HG03558 (cell line): ENCODE results near the gene GRIN2D.

Source experiments
- ATAC-seq: cut with Tn5 transposase; IDR thresholded peaks from one replicate; pipeline ENCODE4 v1.9.1; 2021; ENCODE audit warnings: moderate number of reproducible peaks; ENCODE audit not compliant: unreplicated experiment; ENCODE audit errors: extremely low read depth

GRIN2D gene

DNA sequence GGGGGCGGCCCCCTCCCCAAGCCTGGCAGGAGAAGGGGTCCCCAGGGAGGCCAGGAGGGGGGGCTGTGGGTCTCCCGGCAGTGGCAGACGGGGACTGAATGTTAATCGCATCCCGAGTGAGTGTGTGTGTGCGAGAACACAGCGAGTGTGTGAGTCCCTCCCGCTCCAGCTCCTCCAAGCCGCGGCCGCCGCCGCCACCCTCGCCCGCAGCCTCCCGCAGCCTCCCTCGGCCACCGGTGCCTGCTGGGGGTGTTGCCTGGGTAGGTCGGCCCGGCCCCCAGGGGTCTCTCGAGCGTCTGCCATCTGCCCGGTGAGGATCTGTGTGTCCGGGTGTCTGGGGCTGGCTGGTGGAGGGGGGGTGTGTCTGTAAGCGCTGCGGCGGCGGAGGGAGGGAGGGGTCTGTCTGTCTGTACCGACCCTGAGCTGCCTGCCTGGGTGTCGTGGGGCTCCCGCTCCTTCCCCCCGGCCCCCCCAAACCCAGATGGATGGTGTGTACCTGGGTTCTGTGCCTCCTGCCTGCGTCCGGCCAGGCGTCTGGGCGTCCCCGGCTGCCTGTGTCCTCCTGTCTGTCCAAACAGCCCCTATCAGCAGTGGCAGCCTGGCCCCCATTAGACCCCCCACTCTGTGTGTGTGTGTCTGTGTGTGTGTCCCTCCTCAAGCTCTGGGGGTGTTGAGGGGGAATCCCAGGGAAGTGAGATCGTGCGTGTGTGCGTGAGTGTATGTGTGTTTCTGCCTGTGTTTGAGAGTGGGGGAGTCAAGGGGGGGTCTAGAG lies at the start of gene GRIN2D:
GRIN2D (plus strand) TSS at position 110 of the 772 bp plus-strand sequence. CDS start 4,725 bp downstream, outside the sequence.
- ATAC-seq, result no peak

DNA sequence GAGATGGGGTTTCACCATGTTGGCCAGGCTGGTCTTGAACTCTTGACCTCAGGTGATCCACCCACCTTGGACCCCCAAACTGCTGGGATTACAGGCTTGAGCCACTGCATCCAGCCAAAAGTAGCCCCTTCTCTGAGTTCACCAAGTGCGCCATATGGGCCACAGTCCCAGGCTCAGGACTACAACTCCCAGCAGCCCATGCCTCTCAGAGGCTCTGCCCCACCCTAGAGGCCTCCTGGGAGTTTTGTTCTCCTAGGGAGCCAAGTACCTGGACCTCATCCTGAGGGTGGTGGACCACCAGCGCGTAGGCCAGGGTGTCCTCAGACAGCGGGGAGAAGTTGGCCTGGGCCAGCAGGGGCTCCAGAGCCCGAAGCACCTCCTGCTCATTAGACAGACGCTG lies 48.6 kb upstream of the GRIN2D start:
- ATAC-seq, result no peak

DNA sequence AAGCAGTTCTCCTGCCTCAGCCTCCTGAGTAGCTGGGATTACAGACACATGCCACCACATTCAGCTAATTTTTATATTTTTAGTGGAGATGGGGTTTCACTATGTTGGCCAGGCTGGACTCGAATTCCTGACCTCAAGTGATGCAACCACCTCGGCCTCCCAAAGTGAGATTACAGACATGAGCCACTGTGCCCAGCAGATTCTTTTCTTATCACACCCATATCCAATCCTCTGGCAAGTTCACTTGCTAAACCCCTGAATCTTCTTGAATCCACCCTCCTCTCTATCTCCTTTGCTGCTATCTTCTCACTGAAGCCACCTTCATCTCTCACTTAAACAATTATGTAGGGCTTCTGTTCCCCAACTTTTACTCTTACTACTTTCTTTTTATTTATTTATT lies 47.3 kb upstream of the GRIN2D start:
- no peak for ATAC-seq

DNA sequence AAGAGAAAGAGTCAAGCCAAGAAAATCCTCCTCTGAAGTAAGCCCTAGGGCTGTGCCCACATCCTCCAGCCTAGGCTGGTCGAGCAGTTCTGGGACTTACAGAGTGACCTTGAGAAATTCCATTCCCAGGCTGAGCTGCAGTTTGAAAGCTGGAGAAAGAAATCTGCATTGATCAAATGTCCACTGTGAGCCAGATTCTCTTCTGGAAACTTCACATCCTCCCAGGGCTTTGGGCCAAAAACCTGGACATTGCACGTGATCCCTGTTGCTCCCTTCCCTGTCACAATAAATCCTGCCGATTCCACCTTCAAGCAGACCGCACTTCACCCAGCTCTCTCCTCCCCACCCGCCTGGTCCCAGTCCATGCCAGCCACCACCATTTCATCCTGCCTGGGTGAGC lies 45.4 kb upstream of the GRIN2D start:
- ATAC-seq, result no peak

DNA sequence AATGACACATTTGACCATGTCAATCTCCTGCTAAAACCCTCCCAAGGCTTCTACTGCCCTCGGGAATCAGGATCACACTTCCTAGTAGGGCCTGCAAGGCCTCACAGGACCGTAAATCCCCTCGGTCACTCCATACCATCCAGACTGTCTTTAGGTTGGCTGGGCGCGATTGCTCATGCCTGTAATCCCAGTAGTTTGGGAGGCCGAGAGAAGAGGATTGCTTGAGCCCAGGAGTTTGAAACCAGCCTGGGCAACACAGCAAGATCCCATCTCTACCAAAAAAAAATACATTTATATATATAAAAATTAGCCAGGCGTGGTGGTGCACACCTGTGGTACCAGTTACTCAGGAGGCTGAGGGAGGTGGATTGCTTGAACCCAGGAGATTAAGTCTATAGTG lies 44.7 kb upstream of the GRIN2D start:
- ATAC-seq, result no peak

DNA sequence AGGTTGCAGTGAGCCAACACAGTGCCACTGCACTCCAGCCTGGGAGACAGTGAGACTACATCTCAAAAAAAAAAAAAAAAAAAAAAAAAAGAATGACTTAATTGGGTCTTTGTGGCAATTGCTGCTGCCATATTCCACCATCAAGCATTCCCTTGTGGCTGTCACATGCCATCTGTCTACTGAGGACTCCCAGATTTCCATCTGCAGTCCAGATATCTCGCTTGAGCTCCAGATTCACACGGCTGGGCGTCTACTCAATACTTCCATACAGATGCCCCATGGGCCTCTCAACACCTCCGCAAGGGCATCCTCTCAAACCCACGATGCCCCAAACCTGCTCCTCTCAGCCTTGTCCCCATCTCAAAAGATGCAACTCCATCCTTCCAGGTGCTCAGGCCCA lies 42.6 kb upstream of the GRIN2D start:
- ATAC-seq, result no peak

DNA sequence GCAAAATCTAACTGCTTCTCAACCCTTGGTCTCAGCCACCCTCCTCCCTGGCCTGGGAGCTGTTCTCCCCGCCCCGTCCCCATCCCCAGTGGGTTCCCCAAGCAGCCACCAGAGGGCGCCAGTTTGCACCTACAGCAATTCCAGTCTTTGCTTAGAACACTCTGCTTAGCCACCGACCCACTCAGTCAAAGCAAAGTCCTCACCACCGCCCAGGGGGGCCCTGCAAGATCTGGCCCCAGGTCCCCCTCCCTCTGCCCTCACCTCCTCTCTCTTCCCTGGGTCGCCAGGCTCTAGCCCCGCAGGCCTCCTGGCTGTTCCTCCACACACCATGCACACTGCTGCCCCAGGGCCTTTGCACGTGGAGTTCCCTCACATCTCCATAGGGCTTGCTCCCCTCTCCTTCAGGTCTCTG lies 42.1 kb upstream of the GRIN2D start:
- ATAC-seq, result no peak

DNA sequence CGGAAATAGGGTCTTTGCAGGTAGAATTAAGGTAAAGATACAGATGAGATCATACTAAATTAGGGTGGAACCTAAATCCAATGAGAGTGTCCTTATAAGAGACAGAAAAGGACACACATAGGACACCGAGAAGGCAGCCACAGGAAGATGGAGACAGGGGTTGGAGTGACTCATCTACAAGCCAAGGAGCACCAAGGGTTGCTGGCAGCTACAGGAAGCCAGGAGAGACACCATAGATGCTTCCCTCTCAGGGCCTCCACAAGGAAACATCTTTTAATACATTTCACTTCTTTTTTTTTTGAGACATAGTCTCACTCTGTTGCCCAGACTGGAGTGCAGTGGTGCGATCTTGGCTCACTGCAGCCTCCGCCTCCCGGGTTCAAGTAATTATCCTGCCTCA lies 39.8 kb upstream of the GRIN2D start:
- no peak for ATAC-seq

DNA sequence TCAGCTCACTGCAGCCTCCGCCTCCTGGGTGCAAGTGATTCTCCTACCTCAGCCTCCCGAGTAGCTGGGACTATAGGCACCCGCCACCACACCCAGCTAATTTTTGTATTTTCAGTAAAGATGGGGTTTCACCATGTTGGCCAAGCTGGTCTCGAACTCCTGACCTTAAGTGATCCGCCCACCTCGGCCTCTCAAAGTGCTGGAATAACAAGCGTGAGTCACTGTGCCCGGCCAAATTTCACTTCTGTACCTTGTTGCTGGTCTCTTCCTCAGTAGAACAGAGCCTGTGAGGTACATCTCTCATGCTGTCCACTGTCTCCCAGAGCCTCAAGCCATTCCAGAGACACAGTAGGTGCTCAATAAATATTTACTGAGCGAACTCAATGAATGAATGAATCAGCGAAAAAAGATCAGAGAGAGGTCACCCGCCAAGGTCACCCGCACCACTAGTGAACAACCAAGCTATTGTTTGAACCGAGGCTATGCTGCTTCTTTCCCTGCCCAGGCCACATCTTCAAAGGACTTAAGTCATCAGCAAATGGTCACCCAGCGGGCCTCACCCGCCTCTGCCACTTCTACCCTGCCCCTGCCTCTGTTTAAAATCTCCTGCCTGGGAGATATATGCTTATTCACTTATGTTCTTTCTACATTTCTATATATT lies 39.0 kb upstream of the GRIN2D start:
- no peak for ATAC-seq

DNA sequence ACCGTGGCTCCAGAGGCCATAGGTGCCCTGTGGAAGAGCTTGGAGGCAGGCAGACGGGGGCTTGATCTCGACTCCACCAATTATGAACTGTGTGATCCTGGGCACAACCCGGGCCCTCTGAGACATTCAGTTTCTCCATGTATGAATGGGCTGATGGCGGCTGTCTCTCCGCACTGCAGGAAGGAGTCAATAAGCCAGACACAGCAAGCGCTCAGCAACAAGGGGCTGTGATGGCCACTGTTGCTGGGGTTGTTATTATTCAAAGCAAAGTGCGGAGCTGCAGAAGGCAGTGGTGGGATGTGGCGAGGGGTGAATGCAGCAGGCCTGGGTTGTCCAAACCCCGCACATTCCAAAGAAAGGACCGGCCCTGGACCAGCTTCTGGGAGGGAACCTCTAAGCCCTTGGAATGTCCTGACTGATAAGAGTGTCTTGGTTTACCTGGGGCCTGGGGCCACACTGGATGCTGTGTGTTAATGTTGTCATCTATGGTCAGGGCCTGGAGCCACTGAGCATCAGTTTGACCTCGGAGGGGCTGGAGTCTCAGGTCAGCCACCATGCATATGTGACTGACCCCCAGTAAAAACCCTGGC lies 38.0 kb upstream of the GRIN2D start:
- ATAC-seq, result no peak

DNA sequence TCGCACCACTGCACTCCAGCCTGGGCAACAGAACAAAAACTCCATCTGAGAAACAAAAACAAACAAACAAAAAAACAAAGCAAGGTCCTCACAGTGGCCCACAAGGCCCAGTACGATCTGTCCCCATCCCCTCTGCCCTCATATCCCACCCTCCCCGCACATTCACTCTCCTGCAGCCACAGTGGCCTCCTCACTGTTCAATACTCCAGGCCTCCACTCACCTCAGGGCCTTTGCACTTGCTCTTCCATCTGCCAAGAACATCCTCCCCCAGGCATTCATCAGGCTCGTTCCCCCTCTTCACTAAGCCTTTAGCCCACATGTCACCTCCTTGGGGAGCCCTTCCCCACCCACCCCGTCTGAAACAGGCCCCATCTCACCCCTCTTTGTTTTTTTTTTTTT lies 34.3 kb upstream of the GRIN2D start:
- no peak for ATAC-seq

DNA sequence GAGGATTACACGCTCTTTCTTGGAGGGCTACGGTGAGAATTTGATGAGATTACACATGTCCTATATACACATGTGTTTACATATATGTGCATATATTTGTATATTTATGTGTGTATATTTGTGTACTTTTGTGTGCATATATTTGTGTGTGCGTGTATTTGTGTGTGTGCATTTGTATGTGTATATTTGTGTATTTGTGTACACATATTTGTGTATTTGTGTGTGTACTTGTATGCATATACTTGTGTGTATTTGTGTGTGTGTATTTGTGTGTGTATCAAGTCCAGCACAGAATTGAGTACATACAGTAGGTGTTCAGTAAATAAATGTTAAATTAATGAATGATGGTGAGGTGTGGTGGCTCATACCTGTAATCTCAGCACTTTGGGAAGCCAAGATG lies 31.6 kb upstream of the GRIN2D start:
- no peak for ATAC-seq

DNA sequence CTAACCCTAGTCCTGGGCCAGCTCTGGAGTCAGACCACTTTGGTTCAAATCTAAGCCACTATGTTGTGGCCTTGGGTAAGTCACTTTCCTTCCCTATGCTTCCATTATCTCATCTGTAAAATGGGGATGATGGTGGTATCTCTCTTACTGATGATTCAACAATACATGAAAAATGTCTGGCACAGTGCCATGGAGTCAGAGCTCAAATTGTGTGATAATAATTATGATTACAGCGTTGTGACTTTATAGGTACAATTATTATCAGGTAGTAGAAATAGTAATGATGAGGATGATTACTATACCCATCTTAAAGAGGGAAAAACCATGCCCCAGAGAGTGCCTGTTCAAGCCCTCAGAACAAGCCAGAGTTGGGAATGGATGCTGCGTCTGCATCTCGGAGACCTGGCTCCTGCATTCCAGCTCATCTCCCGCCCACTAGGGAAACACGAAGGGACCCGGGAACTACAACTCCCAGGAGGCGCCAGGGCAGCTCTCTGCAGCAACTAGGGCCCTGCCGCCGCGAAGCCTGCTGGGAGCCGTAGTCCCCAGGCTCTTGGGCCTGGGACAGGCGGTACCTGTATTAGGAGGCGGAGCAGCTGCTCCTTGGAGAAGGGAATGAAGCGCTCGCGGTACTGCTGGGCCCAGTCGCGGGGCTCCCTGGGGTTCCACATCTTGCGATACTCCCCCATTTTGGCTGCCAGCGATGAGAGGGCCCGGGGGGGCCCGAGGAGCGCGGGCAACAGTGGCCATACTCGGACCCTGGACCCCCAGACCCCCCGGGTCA lies 30.6 kb upstream of the GRIN2D start:
- peak; percentile 39 for ATAC-seq

DNA sequence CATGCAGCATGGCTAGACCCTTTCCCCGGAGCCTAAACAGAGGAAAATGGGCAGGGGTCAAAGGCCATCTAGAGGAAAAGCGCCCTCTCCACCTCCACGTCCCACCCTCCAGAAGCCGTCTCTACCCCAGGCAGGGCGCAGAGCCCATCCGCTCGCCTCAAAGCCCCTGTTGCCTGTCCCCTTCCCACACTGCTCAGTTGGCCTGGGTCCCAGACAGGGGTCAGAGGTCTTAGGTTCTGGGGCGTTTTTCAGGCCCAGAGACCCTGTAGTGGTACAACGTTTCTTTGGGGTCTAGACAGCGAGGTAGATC lies 30.0 kb upstream of the GRIN2D start:
- no peak for ATAC-seq

DNA sequence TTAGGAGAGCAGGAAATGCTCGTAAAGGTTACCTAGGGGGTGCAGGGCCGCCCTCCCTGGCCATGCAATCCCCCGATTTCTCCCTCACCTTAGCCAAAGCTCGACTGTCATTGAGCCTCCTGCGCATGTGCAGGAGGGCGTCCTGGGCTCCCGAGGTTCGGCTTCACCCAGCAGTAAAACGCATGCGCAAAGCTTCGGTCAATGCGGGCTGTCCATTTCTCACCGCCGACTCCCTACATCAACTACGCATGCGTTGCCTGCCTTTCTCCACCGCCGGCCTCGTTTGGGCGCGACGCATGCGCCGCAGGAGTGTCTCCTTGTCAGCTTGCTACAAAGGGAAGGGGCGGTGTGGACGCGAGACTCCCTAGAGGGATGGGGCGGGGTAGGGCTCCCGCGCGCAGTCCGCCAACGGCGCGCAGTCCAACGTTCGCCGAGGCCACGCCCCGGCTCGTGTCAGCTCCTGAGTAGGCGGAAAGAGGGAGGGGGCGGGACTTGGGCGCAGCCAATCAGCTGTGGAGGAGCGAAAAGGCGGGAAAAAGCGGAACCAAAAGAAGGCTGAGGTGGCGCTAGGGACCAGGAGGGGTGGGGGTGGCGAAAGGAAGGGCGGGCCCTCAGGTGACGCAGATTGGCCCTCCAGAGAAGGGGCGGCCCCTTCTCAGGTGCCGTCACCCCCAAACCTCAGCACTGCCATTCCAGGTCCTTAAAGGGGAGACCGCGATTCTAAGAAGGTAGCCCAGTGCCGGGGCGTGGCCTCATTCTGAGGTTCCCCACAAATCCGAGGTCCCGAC lies 29.5 kb upstream of the GRIN2D start, which contains the start of the genes SYNGR4 and TMEM143:
SYNGR4 (plus strand) TSS at position 558 of the 788 bp plus-strand sequence. CDS start 1,476 bp downstream, outside the sequence.
TMEM143 (minus strand) TSS at position 131 of the 788 bp plus-strand sequence; CDS start at position 111, 20 bp downstream.
- peak; percentile 62 for ATAC-seq

DNA sequence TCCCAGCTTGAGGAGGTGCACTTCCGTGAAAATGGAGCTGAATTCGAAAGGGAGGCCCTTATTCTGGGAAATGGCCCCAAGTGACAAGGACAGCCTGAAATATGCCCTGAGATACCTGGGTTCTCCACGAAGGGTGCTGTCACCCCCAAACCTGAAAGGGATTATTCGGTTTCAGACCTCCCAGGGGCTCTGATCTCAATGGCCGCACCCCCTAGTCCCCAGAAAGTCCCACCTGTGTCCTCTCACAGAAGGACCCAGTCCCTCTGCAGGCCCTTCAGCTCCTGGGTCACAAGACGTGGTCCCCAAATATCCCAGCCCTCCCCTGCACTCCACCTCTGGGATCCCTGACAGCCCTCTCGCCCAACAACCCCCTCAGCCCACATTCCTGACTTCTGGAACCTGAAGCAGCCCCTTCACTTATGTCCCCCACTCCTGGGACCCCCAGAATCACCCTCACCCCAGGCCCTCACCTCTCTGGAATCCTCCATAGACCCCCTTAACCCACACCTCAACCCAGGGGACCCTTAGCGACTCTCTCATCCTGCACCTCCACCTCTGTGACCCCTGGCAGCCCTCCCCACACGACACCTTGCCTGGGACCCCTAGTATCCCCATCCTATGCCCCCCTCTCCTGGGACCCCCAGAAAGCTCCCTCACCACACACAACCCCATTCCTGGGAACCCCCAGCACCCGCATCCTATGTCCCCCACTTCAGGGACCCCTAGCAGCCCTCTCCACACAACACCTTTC lies 28.7 kb upstream of the GRIN2D start:
- no peak for ATAC-seq

DNA sequence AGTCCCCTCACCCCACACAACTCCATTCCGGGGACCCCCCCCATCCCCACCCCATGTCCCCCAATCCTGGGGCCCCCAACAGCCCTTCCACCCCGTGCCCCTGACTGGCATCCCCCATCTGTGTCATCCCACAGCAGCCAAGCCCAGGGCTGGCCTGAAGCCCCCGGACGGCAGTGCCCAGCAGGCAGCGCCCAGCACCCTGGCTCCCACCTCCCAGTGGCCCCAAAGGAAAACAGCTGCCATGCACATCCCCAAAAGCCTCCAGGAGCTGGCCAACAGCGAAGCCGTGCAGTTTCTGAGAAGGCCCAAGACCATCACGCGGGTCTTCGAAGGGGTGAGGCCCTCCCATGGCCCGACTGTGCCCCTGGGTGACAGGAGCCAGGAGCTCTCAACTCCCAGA lies 27.9 kb upstream of the GRIN2D start:
- ATAC-seq, result no peak

DNA sequence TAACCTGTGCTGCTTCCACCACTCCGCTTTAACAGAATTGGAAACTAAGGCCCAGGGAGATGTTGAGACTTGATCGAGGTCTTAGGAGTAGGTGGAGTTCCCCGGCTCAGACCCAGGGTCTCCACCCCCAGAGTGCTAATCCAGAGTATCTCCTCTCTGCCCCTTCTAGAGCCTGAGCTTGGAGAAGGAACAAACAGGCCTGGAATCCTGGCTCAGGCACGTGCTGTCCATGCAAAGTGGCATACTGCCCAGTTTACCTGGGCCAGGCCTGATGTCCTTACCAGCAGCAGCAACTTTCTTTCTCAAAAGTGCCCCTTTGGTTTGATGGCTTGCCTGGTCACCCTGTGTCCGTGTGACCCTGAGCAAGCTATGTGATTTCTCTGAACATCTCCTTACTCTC lies 25.6 kb upstream of the GRIN2D start:
- ATAC-seq, result no peak

DNA sequence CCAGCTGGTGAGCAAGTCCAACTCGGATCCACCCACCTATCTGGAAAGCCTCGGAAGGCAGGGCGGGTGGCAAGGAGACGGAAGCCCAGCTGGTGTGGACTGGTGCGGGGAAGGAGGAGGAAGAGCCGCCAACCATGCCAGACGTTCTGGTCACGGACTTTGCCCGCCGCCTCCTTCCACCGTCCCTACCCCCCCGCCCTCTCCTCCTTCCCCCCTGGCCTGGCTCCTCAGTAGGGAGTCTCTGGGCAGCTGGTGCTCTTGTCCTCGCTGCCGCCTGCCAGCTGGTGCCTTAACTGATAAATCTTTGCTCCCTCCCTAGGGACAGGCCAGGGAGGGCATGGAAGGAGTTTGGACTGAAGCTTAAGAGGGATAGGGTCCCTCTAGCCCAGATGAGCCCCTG lies 24.5 kb upstream of the GRIN2D start:
- no peak for ATAC-seq
